Keratinocyte (primary cell): ENCODE results near the gene HOXA7.

ENCODE experiments used
- CTCF ChIP-seq, 3 experiments: IDR thresholded peaks in 1 of 3; conservative IDR thresholded peaks in 1 of 3; optimal IDR thresholded peaks in 1 of 3; 2 replicates in 2 of 3; 3 replicates in 1 of 3; pipeline versions ENCODE3 to v1.5.1; 2011; ENCODE audit warnings: low read length in 3 of 3, mild to moderate bottlenecking in 3 of 3, moderate library complexity in 2 of 3, control low read depth in 1 of 3, inconsistent platforms in 1 of 3; ENCODE audit not compliant: insufficient read depth in 2 of 3; ENCODE audit errors: extremely low read depth in 1 of 3
- EZH2 ChIP-seq: IDR thresholded peaks from one replicate; pipeline ENCODE4 v1.6.1; 2012; ENCODE audit warnings: inconsistent platforms, mild to moderate bottlenecking, low read length, moderate library complexity

DNA sequence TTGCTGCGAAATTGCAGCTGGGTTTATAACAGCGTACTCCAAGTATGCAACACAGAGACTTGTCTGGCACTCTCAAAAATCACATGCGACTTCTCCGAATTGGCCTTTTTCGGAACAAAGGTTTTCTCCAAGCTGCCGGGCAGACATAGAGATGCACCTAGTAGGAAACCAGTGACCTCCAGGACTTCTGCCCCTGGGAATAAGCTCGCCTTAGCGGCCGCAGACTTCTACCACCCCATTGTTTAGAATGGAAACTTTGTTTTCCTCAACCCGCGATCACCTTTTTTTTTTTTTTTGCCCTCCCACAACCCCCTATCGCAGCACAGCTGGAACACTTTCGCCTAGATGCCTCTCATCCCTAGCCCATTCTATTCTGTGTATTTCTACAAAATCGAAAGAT is 22.6 kb upstream of the HOXA7 start:
- TF ChIP-seq EZH2 (no peak), CTCF (optimal IDR thresholded peaks at IDR 0.05 in 1 of 3, IDR thresholded peaks at IDR 0.05 in 1 of 3, conservative IDR thresholded peaks at IDR 0.05 in 1 of 3; ENCODE audit: extremely low read depth in 1 of 3, insufficient read depth in 2 of 3, low read length in 3 of 3) (no peak)
